HFF-Myc (cell line): ENCODE results near the gene PLA2G3.
A peak's percentile ranks its signal among the peaks of the same experiment; 100 is the strongest.

ENCODE experiments used
- DNase-seq: peaks from one replicate; pipeline ENCODE4 v3.0.0-alpha.2; 2011; ENCODE audit warnings: low read depth; ENCODE audit errors: extremely low read depth
- H3K4me3 ChIP-seq: replicated peaks from 2 replicates; pipeline ENCODE4 v1.5.1; 2011; ENCODE audit warnings: low read depth, mild to moderate bottlenecking, control low read depth, low read length
- CTCF ChIP-seq: IDR thresholded peaks from 2 replicates; pipeline ENCODE4 v1.5.1; 2012; ENCODE audit warnings: mild to moderate bottlenecking, low read depth, low read length, control low read depth; ENCODE audit errors: missing control alignments

PLA2G3 gene

DNA sequence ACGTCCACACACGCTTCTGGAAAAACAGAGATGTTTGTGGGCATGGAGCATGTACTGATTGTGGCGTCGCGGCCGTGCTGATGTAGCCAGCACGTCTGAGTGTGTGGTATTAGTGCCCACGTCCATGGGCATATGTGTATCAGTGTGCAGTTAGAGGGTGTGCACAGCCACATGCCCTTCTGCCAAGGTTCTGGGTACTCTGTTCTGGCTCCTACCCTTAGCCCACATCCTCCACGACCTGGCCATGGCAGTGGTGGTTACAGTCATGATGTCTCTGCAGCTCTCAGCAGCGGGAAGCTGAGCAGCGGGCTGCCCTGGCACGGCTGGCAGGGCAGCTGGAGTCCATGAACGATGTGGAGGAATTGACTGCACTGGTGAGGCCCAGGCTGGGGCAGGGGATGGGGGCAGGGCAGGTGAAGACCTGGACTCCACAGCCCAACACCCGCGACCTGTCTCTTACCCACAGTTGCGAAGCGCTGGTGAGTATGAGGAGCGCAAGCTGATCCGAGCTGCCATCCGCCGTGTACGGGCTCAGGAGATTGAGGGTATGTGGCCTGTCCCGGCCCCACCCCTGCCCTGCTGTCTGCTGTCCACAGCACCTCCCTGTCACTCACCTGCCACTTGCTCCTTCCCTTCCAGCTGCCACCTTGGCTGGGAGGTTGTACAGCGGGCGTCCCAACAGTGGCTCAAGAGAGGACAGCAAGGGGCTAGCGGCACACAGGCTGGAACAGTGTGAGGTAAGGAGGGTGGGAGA is 51.9 kb downstream of the PLA2G3 start:
- no peak for DNase-seq
- H3K4me3 ChIP-seq: no peak overlapping the region
- TF ChIP-seq CTCF: no peak

- H3K4me3 ChIP-seq: no peak overlapping the region
- TF ChIP-seq CTCF: no peak
- no peak for DNase-seq
Measured at GRCh38 chr22:31087744-31088215, 52.5 kb downstream of the PLA2G3 start.

GRCh38 chr22:31086703-31087330 is 53.5 kb downstream of the PLA2G3 start:
- TF ChIP-seq CTCF: no peak
- DNase-seq: no peak
- no peak overlapping the region for H3K4me3 ChIP-seq

GRCh38 chr22:31085928-31086327 is 54.4 kb downstream of the PLA2G3 start:
- H3K4me3 ChIP-seq: peak overlapping the region; percentile 72; the same call in 1 of the 2 replicates
- TF ChIP-seq CTCF: no peak
- no peak for DNase-seq

DNA sequence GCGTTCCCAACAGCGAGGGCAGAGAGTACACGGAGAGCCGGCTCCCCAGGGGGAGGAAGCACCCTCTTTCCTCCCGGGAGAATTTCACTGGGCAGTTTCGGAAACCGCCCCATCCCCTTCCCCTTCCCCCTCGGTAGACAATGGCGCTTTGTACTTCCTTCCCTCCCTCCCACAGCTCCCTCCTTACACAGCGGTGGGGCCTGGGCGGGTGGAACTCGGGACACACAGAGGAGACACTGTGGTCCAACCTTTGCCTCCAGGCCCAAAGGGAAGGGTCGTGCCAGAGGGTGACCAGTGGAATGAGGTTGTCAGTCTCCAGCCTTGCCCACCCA is 54.8 kb downstream of the PLA2G3 start:
- H3K4me3 ChIP-seq: peak overlapping the region; percentile 72
- no peak for TF ChIP-seq CTCF
- no peak for DNase-seq

DNA sequence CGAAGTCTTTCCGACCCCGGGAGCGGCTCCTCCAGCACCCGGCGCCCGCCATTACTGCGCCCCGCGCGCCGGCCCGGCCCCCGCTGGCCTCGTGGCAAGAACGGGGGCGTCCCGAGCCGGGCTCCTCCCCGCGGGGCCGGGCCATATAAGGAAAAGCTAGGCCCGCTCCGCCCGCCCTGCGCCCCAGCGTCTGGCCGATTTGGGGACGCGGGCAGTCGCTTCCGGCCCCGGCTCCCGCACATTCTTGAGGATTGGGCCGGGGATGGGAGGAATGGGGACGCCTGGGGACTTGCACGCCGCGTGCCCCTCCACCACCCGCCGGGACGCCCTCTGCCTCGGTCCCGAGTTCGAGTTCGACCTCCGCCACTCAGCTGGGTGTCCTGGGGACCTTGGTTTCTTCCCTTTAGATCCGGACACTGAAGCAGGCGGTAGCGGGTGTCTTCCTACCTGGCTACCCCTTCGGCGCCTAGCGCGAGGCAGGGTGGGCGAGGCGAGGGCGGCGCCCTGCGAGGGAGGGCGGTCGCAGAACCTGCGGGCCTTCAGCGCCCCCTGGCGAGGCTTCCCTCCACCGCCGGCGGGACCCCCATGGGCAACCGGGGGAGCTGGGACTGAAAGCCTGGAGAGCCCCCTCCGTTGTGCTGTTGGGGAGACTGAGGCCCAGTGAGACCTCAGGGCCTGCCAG is 55.4 kb downstream of the PLA2G3 start:
- no peak for DNase-seq
- peak; percentile 92 for TF ChIP-seq CTCF

More for the DNA sequence above, 55.4 kb downstream of the PLA2G3 start:
- peak overlapping the region; percentile 72 for H3K4me3 ChIP-seq
